ENCODE measurements around the gene SLC24A4. TPM values are rescaled to one million over a fixed set of nuclear protein-coding genes. Genes with fewer than 3 reads are reported as not detected.

Gene SLC24A4
- total and polyA plus RNA-seq, 2 donors (not counting 3 experiments of a cell fraction or from before 2014, with no cell fraction given): 0.07 to 0.08 TPM

GRCh38 chr14:92495027-92495426 is 172.1 kb downstream of the SLC24A4 start:
- Histone ChIP-seq H3K9me1 (replicated peaks; ENCODE audit: control insufficient read depth, extremely low read depth, insufficient read depth, low read length) (no peaks in the 10 kb centered on the region), H3K27me3 (ENCODE audit: control insufficient read depth in 2 of 2, insufficient read depth in 2 of 2, low read length in 2 of 2) (peaks cover 0 to 3% of the 10 kb centered on the region in 2 experiments), H3K36me3 (ENCODE audit: control insufficient read depth in 2 of 2, extremely low read depth in 1 of 2, insufficient read depth in 2 of 2, low read length in 2 of 2) (no peaks in the 10 kb centered on the region), H3K27ac (ENCODE audit: insufficient read depth, low read depth, low read length) (no peak overlapping the region), H3K4me2 (ENCODE audit: insufficient read depth, low read length) (no peak overlapping the region), H2AFZ (ENCODE audit: low read depth, low read length) (no peak overlapping the region), H4K20me1 (replicated peaks; ENCODE audit: control insufficient read depth, extremely low read depth, insufficient read depth, low read length) (no peaks in the 10 kb centered on the region), H3K79me2 (ENCODE audit: control insufficient read depth, insufficient read depth, low read length) (no peaks in the 10 kb centered on the region), H3K4me3 (replicated peaks in 1 of 3; ENCODE audit: insufficient read depth in 1 of 3, low read depth in 1 of 3, low read length in 3 of 3) (no peak overlapping the region), H3K4me1 (ENCODE audit: control insufficient read depth, extremely low read depth, insufficient read depth, low read length) (no peaks in the 10 kb centered on the region), H3K9me3 (replicated peaks; ENCODE audit: control insufficient read depth, insufficient read depth, low read length) (no peaks in the 10 kb centered on the region), H3K9ac (replicated peaks; ENCODE audit: extremely low read depth, insufficient read depth, low read length) (no peak overlapping the region)
- POLR2A ChIA-PET: no interaction called here
- TF ChIP-seq POLR2AphosphoS5 (IDR thresholded peaks at IDR 0.05; ENCODE audit: insufficient read depth, low read depth, low read length): no peak
- TF ChIP-seq EZH2 (IDR thresholded peaks at IDR 0.05; ENCODE audit: borderline replicate concordance, low read depth, low read length, severe bottlenecking): no peak
- TF ChIP-seq GATA2 (IDR thresholded peaks at IDR 0.05; ENCODE audit: insufficient read depth, insufficient read length, low read depth, low read length): no peak
- no peak for TF ChIP-seq JUN (IDR thresholded peaks at IDR 0.05; ENCODE audit: borderline replicate concordance, insufficient read depth, insufficient read length, low read depth)
- TF ChIP-seq POLR2A (IDR thresholded peaks at IDR 0.05; ENCODE audit: low read depth, low read length): no peak
- TF ChIP-seq CTCF (IDR thresholded peaks at IDR 0.05; ENCODE audit: extremely low read depth in 1 of 2, insufficient read depth in 1 of 2, low read depth in 1 of 2, low read length in 2 of 2): no peak
- TF ChIP-seq FOS (IDR thresholded peaks at IDR 0.05; ENCODE audit: borderline replicate concordance, insufficient read depth, low read length): no peak
- CTCF ChIA-PET: no interaction called here
- FAIRE-seq (no peak), DNase-seq (ENCODE audit: low read depth, low spot score) (no peak)
- no TSS peak for BruUV-seq (replicated peaks)
- intact Hi-C loops (cut with micrococcal nuclease): no loop called here
- dilution Hi-C loops (cut with MboI; ENCODE audit: extremely low pct_ligation_motif_present, low sequenced_read_pairs): no loop called here

Measured in endothelial cell of umbilical vein (primary cell).